Endothelial cell of umbilical vein (primary cell): ENCODE results near the gene ELAVL1. TPM values are rescaled to one million over a fixed set of nuclear protein-coding genes. Genes with fewer than 3 reads are reported as not detected.

ENCODE experiments used
- BruUV-seq: library from RNA; stranded (reverse); fragments of 400-500 nt; replicated peaks from 2 replicates; lab custom pipeline; 2021; lab: Mats Ljungman, UMichigan
- CTCF ChIA-PET: fragments of 300-600, 350-600 bp; sonication (Branson Sonifier 250); formaldehyde crosslinking; loops from one replicate; lab custom pipeline; 2021; ENCODE audit warnings: antibody characterized with exemption, inconsistent platforms; lab: Charles Lee
- POLR2A ChIA-PET: fragments of 300-600, 350-600 bp; sonication (Branson Sonifier 250); formaldehyde crosslinking; loops from one replicate; lab custom pipeline; 2021; ENCODE audit warnings: antibody characterized with exemption, inconsistent platforms; lab: Charles Lee
- DNase-seq: peaks from one replicate; pipeline ENCODE4 v3.0.0-alpha.2; 2011; ENCODE audit warnings: low read depth, low spot score
- FAIRE-seq: peaks from 2 replicates; lab custom pipeline; 2011; peaks lifted over from hg19 to GRCh38; lab: Jason Lieb, UNC
- H2AFZ ChIP-seq: 2 replicates; pipeline ENCODE4 v1.6.0; 2012; ENCODE audit warnings: low read depth, low read length, control low read depth, inconsistent platforms
- H3K27ac ChIP-seq: 2 replicates; pipeline ENCODE4 v1.5.1; 2011; ENCODE audit warnings: low read depth, mild to moderate bottlenecking, control low read depth, low read length, moderate library complexity; ENCODE audit not compliant: insufficient read depth
- H3K27me3 ChIP-seq, 2 experiments: 2 replicates each; pipeline versions ENCODE4 v1.6.0 to v1.6.1; 2011; ENCODE audit warnings: low read length in 2 of 2, mixed read lengths in 1 of 2; ENCODE audit not compliant: control insufficient read depth in 2 of 2, insufficient read depth in 2 of 2
- H3K36me3 ChIP-seq, 2 experiments: 2 replicates in 1 of 2; 3 replicates in 1 of 2; pipeline ENCODE4 v1.5.1; 2011; ENCODE audit warnings: low read length in 2 of 2, mild to moderate bottlenecking in 1 of 2, moderate library complexity in 1 of 2; ENCODE audit not compliant: control insufficient read depth in 2 of 2, insufficient read depth in 2 of 2; ENCODE audit errors: extremely low read depth in 1 of 2
- H3K4me1 ChIP-seq: 3 replicates; pipeline ENCODE4 v1.5.1; 2011; ENCODE audit warnings: mild to moderate bottlenecking, low read length; ENCODE audit not compliant: control insufficient read depth, insufficient read depth; ENCODE audit errors: extremely low read depth
- H3K4me2 ChIP-seq: 2 replicates; pipeline ENCODE4 v1.6.1; 2011; ENCODE audit warnings: low read length, control low read depth, mixed read lengths; ENCODE audit not compliant: insufficient read depth
- H3K4me3 ChIP-seq, 3 experiments: fragments of 200-600 bp in 1 of 3; sonication (generic), shearing (Covaris generic) in 1 of 3; replicated peaks in 1 of 3; 2 replicates each; pipeline ENCODE4 v1.5.1; 2011 to 2016; ENCODE audit warnings: control low read depth in 3 of 3, low read length in 3 of 3, mild to moderate bottlenecking in 2 of 3, inconsistent platforms in 1 of 3, low read depth in 1 of 3, moderate library complexity in 1 of 3; ENCODE audit not compliant: insufficient read depth in 1 of 3
- H3K79me2 ChIP-seq: 2 replicates; pipeline ENCODE4 v1.6.0; 2012; ENCODE audit warnings: low read length, inconsistent platforms; ENCODE audit not compliant: control insufficient read depth, insufficient read depth
- H3K9ac ChIP-seq: replicated peaks from 2 replicates; pipeline ENCODE3; 2011; ENCODE audit warnings: low read length, control low read depth; ENCODE audit not compliant: insufficient read depth; ENCODE audit errors: extremely low read depth
- H3K9me1 ChIP-seq: replicated peaks from 3 replicates; pipeline ENCODE4 v1.6.0; 2011; ENCODE audit warnings: mild to moderate bottlenecking, low read length; ENCODE audit not compliant: control insufficient read depth, insufficient read depth; ENCODE audit errors: extremely low read depth
- H3K9me3 ChIP-seq: replicated peaks from 2 replicates; pipeline ENCODE4 v1.5.1; 2012; ENCODE audit warnings: low read length, inconsistent platforms; ENCODE audit not compliant: control insufficient read depth, insufficient read depth
- H4K20me1 ChIP-seq: replicated peaks from 2 replicates; pipeline ENCODE3; 2011; ENCODE audit warnings: mild to moderate bottlenecking, low read length; ENCODE audit not compliant: control insufficient read depth, insufficient read depth; ENCODE audit errors: extremely low read depth
- FOS ChIP-seq: IDR thresholded peaks from 2 replicates; pipeline ENCODE4 v1.6.1; 2011; ENCODE audit warnings: mild to moderate bottlenecking, low read length, moderate library complexity, borderline replicate concordance; ENCODE audit not compliant: insufficient read depth
- GATA2 ChIP-seq: IDR thresholded peaks from 2 replicates; pipeline ENCODE4 v1.7.0; 2011; ENCODE audit warnings: low read depth, mild to moderate bottlenecking, moderate library complexity, mixed read lengths, low read length; ENCODE audit not compliant: insufficient read length, insufficient read depth
- POLR2AphosphoS5 ChIP-seq: IDR thresholded peaks from 2 replicates; pipeline ENCODE4 v1.6.1; 2012; ENCODE audit warnings: low read depth, mild to moderate bottlenecking, control low read depth, low read length, moderate library complexity; ENCODE audit not compliant: insufficient read depth
- dilution Hi-C: fragments of 300-500 bp; cut with MboI; formaldehyde crosslinking; loops from one replicate; pipeline ENCODE4 v1.15.0; 2019; ENCODE audit warnings: low sequenced_read_pairs; ENCODE audit not compliant: extremely low pct_ligation_motif_present
- intact Hi-C: fragments of 100-400 bp; cut with micrococcal nuclease; formaldehyde crosslinking; loops from one replicate; pipeline ENCODE4 v1.10.0; 2022
- polyA plus RNA-seq, 4 experiments: library from polyadenylated mRNA; depleted of rRNA in 3 of 4; stranded (reverse) in 3 of 4; unstranded in 1 of 4; fragments of >200 nt; gene quantifications; 2 replicates each; pipeline versions ENCODE4 v1.2.1 to v1.2.3, GENCODE V29; 2011 to 2012; ENCODE audit warnings: missing spikeins in 1 of 4
- total RNA-seq: library from RNA; stranded (reverse); gene quantifications from 2 replicates; pipeline ENCODE4 v1.2.3, GENCODE V29; 2021

Gene ELAVL1
- total and polyA plus RNA-seq, 2 donors (not counting 3 experiments of a cell fraction or from before 2014, with no cell fraction given), result 46.8 to 134 TPM

- no peak for TF ChIP-seq GATA2
- TF ChIP-seq POLR2AphosphoS5, result peak; percentile 21
- Histone ChIP-seq H3K4me2 (peak overlapping the region; percentile 33), H3K9me3 (no peaks in the 10 kb centered on the region), H2AFZ (peak overlapping the region; percentile 48), H3K4me1 (peaks cover 25% of the 10 kb centered on the region), H3K36me3 (peaks cover 0 to 5% of the 10 kb centered on the region in 2 experiments), H3K9ac (peak overlapping the region; percentile 19), H3K27me3 (peaks cover 9 to 22% of the 10 kb centered on the region in 2 experiments), H3K4me3 (peak overlapping the region; percentile 0 to 47 (median 43)), H4K20me1 (no peaks in the 10 kb centered on the region), H3K27ac (peak overlapping the region; percentile 9), H3K9me1 (no peaks in the 10 kb centered on the region), H3K79me2 (no peaks in the 10 kb centered on the region)
- FAIRE-seq (no peak), DNase-seq (no peak)
- dilution Hi-C loops (no loop called here), intact Hi-C loops (loop anchor here (2.0 to 5.0 kb wide), 2 partner anchors 51 to 239 kb away; partner anchors contain the start of gene TRAPPC5)
- CTCF ChIA-PET, result interaction anchor here (1.0 to 5.1 kb wide), 10 partner anchors 7 to 353 kb away, joined by 3 to 34 read pairs (median 8); partner anchors contain the start of genes MAP2K7 and TIMM44
- no TSS peak for BruUV-seq
- POLR2A ChIA-PET, result interaction anchor here (2.1 kb wide), 2 partner anchors 18 to 22 kb away, joined by 9 to 13 read pairs; partner anchors contain the start of genes MAP2K7 and TIMM44
Measured at GRCh38 chr19:7921302-7921966, 84.0 kb downstream of the ELAVL1 start.

DNA sequence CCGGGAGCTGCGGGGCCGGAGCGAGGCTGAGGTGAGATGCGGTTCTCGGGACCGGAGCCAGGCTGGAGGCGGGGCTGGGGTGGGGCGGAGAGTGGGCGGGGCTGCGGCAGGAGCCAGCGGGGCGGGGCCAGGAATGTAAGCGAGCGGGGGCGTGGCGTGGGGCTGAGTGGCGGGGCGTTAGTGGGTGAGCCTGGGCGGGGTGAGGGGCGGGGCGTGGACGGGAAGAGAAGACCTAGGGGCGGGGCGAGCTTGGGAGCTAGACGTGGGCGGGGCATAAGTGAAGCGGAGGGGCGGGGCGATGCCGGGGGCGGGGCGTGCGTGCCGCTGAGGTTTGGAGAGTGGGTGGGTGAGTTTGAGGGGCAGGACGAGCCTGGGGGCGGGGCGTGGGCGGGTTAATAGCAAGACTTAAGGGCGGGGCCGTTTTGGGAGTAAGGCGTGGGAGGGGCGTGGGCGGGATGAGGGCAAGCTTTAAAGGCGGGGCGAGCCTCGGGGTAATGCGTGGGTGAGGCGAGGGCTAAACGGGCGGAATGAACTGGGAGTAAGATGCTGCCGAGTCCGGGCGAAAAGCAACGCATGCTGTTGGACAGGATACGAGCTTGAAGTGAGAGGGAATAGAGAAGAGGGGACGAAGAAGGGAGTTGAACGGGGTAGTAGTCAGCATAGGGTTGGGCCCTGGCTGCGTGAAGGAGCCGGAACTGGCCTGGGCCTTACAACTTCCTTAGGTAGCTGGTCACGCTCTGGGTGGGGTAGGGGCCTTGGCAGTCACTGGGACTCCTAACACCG, 84.7 kb downstream of the ELAVL1 start:
- dilution Hi-C loops, result no loop called here

More for the DNA sequence above, 84.7 kb downstream of the ELAVL1 start:
- TF ChIP-seq POLR2AphosphoS5 (peak; percentile 74), FOS (no peak)
- BruUV-seq, result no TSS peak
- ChIA-PET POLR2A (interaction anchor here (0.5 to 2.1 kb wide), 7 partner anchors 8 to 317 kb away, joined by 3 to 13 read pairs (median 4); partner anchors contain the start of genes MAP2K7 and TIMM44), CTCF (interaction anchor here (0.6 to 5.1 kb wide), 15 partner anchors 8 to 352 kb away, joined by 3 to 34 read pairs (median 7); partner anchors contain the start of genes MAP2K7 and TIMM44)
- peak; percentile 96 for FAIRE-seq
- peak overlapping the region; percentile 82 for H3K4me2 ChIP-seq
- H3K9ac ChIP-seq, result peak overlapping the region; percentile 19
- peak overlapping the region; percentile 61 to 79 (median 63) for H3K4me3 ChIP-seq
- no peaks in the 10 kb centered on the region for H4K20me1 ChIP-seq
- H3K4me1 ChIP-seq, result peaks cover 22% of the 10 kb centered on the region
- intact Hi-C loops, result loop anchor here (1.0 to 5.0 kb wide), 5 partner anchors 17 to 291 kb away; partner anchors contain the start of genes MAP2K7, PET100, TIMM44 and TRAPPC5
- no peaks in the 10 kb centered on the region for H3K9me1 ChIP-seq
- H3K9me3 ChIP-seq, result no peaks in the 10 kb centered on the region
- peak; percentile 96 for DNase-seq
- peak overlapping the region; percentile 13 for H3K27ac ChIP-seq
- H3K36me3 ChIP-seq, result peaks cover 0 to 5% of the 10 kb centered on the region in 2 experiments
- peaks cover 13 to 29% of the 10 kb centered on the region in 2 experiments for H3K27me3 ChIP-seq
- peak overlapping the region; percentile 84 for H2AFZ ChIP-seq
- H3K79me2 ChIP-seq, result no peaks in the 10 kb centered on the region
